Measurements from ENCODE around the gene COX4I1.

DNA sequence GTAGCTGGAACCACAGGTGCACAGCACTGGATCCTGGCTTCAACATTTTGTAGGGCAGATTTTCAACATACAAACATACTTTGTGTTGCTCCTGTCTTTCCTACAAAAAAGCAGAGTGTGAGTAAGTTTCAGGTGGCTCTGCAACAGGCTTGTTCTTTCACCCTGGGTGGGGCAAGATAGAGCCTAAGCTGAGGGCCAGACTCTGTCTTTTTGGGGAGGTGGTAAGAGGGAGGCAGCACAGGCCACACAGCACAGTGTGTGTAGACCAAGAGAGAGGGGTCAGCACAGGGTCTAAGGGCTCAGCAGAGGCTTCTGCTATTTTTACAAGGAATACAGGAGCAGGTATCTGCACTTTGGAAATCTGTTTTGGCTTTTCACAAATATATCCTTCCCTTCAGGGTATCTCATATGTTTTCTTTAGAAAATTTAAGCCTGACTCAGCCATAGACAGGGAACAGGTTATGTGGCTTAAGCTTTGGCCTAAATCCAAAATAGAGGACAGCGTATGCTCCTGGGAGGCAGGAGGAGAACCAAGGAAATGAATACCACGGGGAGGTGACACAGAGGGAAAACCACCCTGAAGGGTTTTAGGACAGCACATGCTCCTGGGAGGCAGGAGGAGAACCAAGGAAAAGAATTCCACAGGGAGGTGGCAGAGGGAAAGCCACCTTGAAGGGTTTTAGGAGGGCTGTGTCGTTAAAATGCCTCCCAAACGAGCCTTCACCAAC is 21.7 kb upstream of the COX4I1 start:
- TF ChIP-seq, protein P1, sequence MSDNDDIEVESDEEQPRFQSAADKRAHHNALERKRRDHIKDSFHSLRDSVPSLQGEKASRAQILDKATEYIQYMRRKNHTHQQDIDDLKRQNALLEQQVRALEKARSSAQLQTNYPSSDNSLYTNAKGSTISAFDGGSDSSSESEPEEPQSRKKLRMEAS (IDR thresholded peaks at IDR 0.05), result no peak
- TF ChIP-seq CTCF (IDR thresholded peaks at IDR 0.05; ENCODE audit: control extremely low read depth in 1 of 3, insufficient read depth in 1 of 3, low read depth in 1 of 3, low read length in 3 of 3) (no peak), SP1 (IDR thresholded peaks at IDR 0.05; ENCODE audit: low read depth, low read length) (no peak), SIN3A (conservative IDR thresholded peaks at IDR 0.05 in 1 of 2, IDR thresholded peaks at IDR 0.05 in 1 of 2; ENCODE audit: low read depth in 1 of 2, low read length in 2 of 2) (no peak), POLR2AphosphoS5 (IDR thresholded peaks at IDR 0.05; ENCODE audit: low read depth, low read length) (no peak), GABPA (IDR thresholded peaks at IDR 0.05; ENCODE audit: borderline replicate concordance, insufficient read depth, low read length) (no peak), E2F6 (IDR thresholded peaks at IDR 0.05) (no peak)
